GM06990 (cell line): ENCODE data around the gene FOXK1.

Experiments
- DNase-seq: peaks from one replicate; pipeline ENCODE4 v3.0.0-alpha.2; 2011; ENCODE audit not compliant: insufficient read length; ENCODE audit errors: extremely low read depth
- H3K27me3 ChIP-seq: replicated peaks from 2 replicates; pipeline ENCODE4 v1.6.0; 2011; ENCODE audit warnings: low read length; ENCODE audit not compliant: control insufficient read depth, insufficient read depth
- H3K36me3 ChIP-seq: 2 replicates; pipeline ENCODE4 v1.5.1; 2011; ENCODE audit warnings: low read length; ENCODE audit not compliant: control insufficient read depth, insufficient read depth
- H3K4me3 ChIP-seq: replicated peaks from 2 replicates; pipeline ENCODE4 v1.5.1; 2011; ENCODE audit warnings: low read depth, mild to moderate bottlenecking, control low read depth, low read length
- CTCF ChIP-seq: IDR thresholded peaks from 2 replicates; pipeline ENCODE4 v1.5.1; 2011; ENCODE audit warnings: low read length, control low read depth, mild to moderate bottlenecking, inconsistent platforms; ENCODE audit not compliant: insufficient read depth, poor library complexity, severe bottlenecking

FOXK1 gene

GRCh38 chr7:4788627-4789189, 106.6 kb downstream of the FOXK1 start:
- TF ChIP-seq CTCF = no peak
- H3K27me3 ChIP-seq = no peaks in the 10 kb centered on the region
- no peak overlapping the region for H3K4me3 ChIP-seq
- DNase-seq = no peak
- peaks cover 60% of the 10 kb centered on the region for H3K36me3 ChIP-seq

- Histone ChIP-seq H3K4me3 (no peak overlapping the region), H3K27me3 (no peaks in the 10 kb centered on the region), H3K36me3 (peaks cover 54% of the 10 kb centered on the region)
- DNase-seq = no peak
- TF ChIP-seq CTCF = no peak
Measured at GRCh38 chr7:4789194-4790077, 107.3 kb downstream of the FOXK1 start.

GRCh38 chr7:4790078-4790465, 108.0 kb downstream of the FOXK1 start:
- TF ChIP-seq CTCF = no peak
- Histone ChIP-seq H3K36me3 (peaks cover 49% of the 10 kb centered on the region), H3K27me3 (no peaks in the 10 kb centered on the region), H3K4me3 (no peak overlapping the region)
- DNase-seq = no peak

- no peak for TF ChIP-seq CTCF
- Histone ChIP-seq H3K27me3 (no peaks in the 10 kb centered on the region), H3K36me3 (peaks cover 45% of the 10 kb centered on the region), H3K4me3 (no peak overlapping the region)
- DNase-seq = no peak
Measured at GRCh38 chr7:4790516-4790991, 108.5 kb downstream of the FOXK1 start.

GRCh38 chr7:4791101-4791737, 109.1 kb downstream of the FOXK1 start:
- no peak for TF ChIP-seq CTCF
- no peak overlapping the region for H3K4me3 ChIP-seq
- peaks cover 41% of the 10 kb centered on the region for H3K36me3 ChIP-seq

More at GRCh38 chr7:4791101-4791737, 109.1 kb downstream of the FOXK1 start:
- no peak for DNase-seq
- no peaks in the 10 kb centered on the region for H3K27me3 ChIP-seq
